ENCODE results near the gene IL12RB1. TPM values are rescaled to one million over a fixed set of nuclear protein-coding genes. Genes with fewer than 3 reads are reported as not detected.

The IL12RB1 gene
- total and polyA plus RNA-seq, 2 of the 8 experiments (the other 6 are each of a cell fraction or from before 2014, with no cell fraction given), result 0.03 TPM; not detected in 1

- TF ChIP-seq POU5F1 (IDR thresholded peaks at IDR 0.05; ENCODE audit: low read depth, low read length), result no peak
- no peak for TF ChIP-seq ATF3 (IDR thresholded peaks at IDR 0.05; ENCODE audit: insufficient read depth, low read depth, low read length)
- TF ChIP-seq NRF1 (IDR thresholded peaks at IDR 0.05; ENCODE audit: low read depth, low read length), result no peak
- TF ChIP-seq SAP30 (IDR thresholded peaks at IDR 0.05; ENCODE audit: insufficient read depth, insufficient replicate concordance, low read length), result no peak
- no peak for TF ChIP-seq YY1 (IDR thresholded peaks at IDR 0.05; ENCODE audit: low read depth, low read length)
- TF ChIP-seq EGR1 (IDR thresholded peaks at IDR 0.05; ENCODE audit: borderline replicate concordance, low read depth, low read length), result no peak
- no peak for TF ChIP-seq NANOG (IDR thresholded peaks at IDR 0.05; ENCODE audit: insufficient read depth, low read depth, low read length, poor library complexity, severe bottlenecking)
These were observed 69.3 kb downstream of the IL12RB1 start (continued) for GRCh38 chr19:18017275-18018083.
